Measurements from ENCODE around the gene GALNT6.
A peak's percentile ranks its signal among the peaks of the same experiment; 100 is the strongest.

The GALNT6 gene

GRCh38 chr12:51428256-51428655, 37.0 kb upstream of the GALNT6 start:
- DNase-seq (ENCODE audit: insufficient read length, low spot score) (peak; percentile 64), FAIRE-seq (peak; percentile 94)
- TF ChIP-seq CTCF (IDR thresholded peaks at IDR 0.05; ENCODE audit: insufficient read depth, missing control alignments) = no peak

DNA sequence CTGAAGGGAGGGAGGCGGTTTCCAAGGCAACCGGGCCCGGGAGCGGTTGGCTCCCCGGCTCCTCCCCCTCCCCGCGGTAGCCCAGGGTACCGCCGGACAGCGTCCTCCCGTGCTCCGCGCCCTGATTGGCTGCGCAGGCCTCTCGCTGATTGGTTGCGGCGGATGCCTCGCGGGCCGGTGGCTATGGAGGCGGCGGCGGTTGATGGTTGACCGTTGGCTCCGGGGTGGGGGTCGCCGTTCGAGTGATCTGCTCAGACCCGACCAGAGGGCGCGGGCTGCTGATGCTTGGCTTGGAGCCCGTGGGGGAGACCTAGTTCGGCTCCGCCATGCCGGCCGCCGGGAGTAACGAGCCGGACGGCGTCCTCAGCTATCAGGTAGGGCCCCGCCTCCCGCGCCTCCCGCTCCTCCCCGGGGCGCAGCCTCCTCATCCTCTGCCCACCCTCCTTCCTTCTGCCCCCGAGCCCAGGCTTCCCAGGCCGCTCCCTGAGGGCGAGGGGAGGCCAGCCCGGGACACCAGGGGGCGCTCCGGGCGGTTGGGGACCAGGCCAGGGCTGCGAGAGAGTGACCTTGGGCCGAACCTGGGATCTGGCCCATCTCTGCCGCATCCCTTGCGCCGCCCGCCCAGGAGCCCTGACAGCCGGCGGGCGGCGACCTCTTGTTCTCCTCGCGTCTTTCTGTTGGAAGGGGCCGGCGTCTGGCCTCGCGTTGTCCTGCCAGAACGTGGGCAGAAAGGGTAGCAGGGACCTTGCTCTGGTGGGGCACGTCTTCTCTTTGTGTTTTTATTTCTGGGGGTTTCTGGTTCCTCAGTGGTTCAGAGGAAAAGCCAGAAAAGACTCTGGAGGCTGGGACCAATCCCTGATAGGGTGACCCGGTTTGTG, 33.7 kb upstream of the GALNT6 start, which contains the start of gene SLC4A8:
TSS of gene SLC4A8 (plus strand) at position 170 of the 878 bp plus-strand sequence. CDS start at position 327, 157 bp downstream.
- DNase-seq (ENCODE audit: insufficient read length, low spot score) = peak; percentile 80
- TF ChIP-seq CTCF (IDR thresholded peaks at IDR 0.05; ENCODE audit: insufficient read depth, missing control alignments) = peak; percentile 53
- FAIRE-seq = no peak

GRCh38 chr12:51424094-51424661, 33.0 kb upstream of the GALNT6 start:
- TF ChIP-seq CTCF (IDR thresholded peaks at IDR 0.05; ENCODE audit: insufficient read depth, missing control alignments) = no peak
- DNase-seq (ENCODE audit: insufficient read length, low spot score) (no peak), FAIRE-seq (no peak)

DNA sequence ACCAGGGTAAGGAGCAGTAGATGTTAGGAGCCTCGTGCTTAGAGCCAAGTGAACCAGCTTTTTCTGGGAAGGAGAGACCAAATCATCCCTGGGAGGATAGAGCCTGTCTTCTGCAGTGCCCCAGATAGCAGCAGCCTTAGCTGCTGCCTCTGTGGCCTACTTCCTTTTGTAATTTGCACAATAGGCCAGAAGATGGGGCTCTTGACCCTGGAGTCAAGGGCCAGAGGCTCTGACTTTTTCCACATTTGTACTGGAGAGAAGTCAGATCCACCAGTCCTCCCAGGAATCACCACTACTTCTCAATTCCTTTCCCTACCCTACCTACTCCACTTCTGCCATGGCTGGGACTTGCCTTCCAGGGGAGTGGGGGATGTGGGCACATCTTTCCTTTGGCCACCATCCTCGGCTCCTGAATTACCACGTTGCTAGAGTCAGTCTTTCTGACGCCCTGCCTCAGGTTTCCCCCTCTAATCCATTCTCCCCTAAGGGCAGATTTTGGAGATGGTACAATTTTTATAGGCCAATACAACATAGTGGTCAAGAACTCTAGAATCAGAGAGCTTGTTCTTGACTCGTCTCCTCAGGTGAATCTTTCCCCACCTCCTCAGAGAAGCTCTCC, 30.2 kb upstream of the GALNT6 start:
- peak; percentile 42 for DNase-seq (ENCODE audit: insufficient read length, low spot score)
- FAIRE-seq = no peak
- TF ChIP-seq CTCF (IDR thresholded peaks at IDR 0.05; ENCODE audit: insufficient read depth, missing control alignments) = peak; percentile 94

- FAIRE-seq (no peak), DNase-seq (ENCODE audit: insufficient read length, low spot score) (no peak)
- no peak for TF ChIP-seq CTCF (IDR thresholded peaks at IDR 0.05; ENCODE audit: insufficient read depth, missing control alignments)
Measured at GRCh38 chr12:51419425-51420193, 28.4 kb upstream of the GALNT6 start.

- DNase-seq (ENCODE audit: insufficient read length, low spot score) (no peak), FAIRE-seq (no peak)
- TF ChIP-seq CTCF (IDR thresholded peaks at IDR 0.05; ENCODE audit: insufficient read depth, missing control alignments) = no peak
Measured at GRCh38 chr12:51417826-51418225, 26.6 kb upstream of the GALNT6 start.

Measured in D721Med (cell line).